C4-2B (cell line): ENCODE results near the gene SCN8A.

Experiments used
- ZFX ChIP-seq: fragments of 450-650 bp; IDR thresholded peaks from 2 replicates; pipeline ENCODE4 v1.6.1; 2017
- TF ChIP-seq, protein P1 (sequence below): fragments of 450-650 bp; conservative IDR thresholded peaks from 2 replicates; pipeline ENCODE4 v1.5.1; 2017; ENCODE audit warnings: mild to moderate bottlenecking

DNA sequence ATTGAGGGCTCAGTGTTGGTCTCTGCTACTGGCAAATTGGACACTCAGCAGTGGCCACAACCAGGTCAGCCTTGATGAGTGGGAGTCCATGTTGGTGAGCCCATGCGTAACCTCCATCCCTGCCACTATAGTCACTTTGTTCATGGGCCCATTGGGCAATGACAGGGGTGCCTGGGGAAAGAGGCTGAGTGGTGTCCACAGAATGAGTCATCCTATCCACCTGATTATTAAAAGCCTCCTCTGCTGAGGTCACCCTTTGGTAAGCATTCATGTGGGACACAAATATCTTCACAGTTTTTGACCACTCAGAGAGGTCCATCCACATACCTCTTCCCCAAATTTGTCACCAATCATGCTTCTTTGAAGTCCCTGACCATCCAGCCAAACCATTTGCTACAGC is 207.5 kb downstream of the SCN8A start:
- TF ChIP-seq, protein P1, sequence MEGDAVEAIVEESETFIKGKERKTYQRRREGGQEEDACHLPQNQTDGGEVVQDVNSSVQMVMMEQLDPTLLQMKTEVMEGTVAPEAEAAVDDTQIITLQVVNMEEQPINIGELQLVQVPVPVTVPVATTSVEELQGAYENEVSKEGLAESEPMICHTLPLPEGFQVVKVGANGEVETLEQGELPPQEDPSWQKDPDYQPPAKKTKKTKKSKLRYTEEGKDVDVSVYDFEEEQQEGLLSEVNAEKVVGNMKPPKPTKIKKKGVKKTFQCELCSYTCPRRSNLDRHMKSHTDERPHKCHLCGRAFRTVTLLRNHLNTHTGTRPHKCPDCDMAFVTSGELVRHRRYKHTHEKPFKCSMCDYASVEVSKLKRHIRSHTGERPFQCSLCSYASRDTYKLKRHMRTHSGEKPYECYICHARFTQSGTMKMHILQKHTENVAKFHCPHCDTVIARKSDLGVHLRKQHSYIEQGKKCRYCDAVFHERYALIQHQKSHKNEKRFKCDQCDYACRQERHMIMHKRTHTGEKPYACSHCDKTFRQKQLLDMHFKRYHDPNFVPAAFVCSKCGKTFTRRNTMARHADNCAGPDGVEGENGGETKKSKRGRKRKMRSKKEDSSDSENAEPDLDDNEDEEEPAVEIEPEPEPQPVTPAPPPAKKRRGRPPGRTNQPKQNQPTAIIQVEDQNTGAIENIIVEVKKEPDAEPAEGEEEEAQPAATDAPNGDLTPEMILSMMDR: no peak
- TF ChIP-seq ZFX: no peak
